B cell (primary cell): ENCODE measurements around the gene PHPT1. TPM values are rescaled to one million over a fixed set of nuclear protein-coding genes. Genes with fewer than 3 reads are reported as not detected.

Source experiments
- ATAC-seq: fragments of 200-7000 bp; cut with Tn5 transposase; one replicate; pipeline ENCODE4 v1.10.0; 2021; ENCODE audit warnings: low read depth, mild to moderate bottlenecking, moderate number of reproducible peaks, moderate library complexity
- CTCF ChIA-PET: fragments of 350-600 bp; sonication (Branson Sonifier 250); formaldehyde crosslinking; loops from one replicate; lab custom pipeline; 2021; ENCODE audit warnings: antibody characterized with exemption, inconsistent platforms; lab: Charles Lee
- POLR2A ChIA-PET: fragments of 350-600 bp; sonication (Branson Sonifier 250); formaldehyde crosslinking; loops from one replicate; lab custom pipeline; 2021; ENCODE audit warnings: antibody characterized with exemption; lab: Charles Lee
- DNase-seq: peaks from one replicate; pipeline ENCODE4 v3.0.0; 2013
- H2AFZ ChIP-seq: 2 replicates; pipeline ENCODE4 v1.6.1; 2012; ENCODE audit warnings: mild to moderate bottlenecking, low read depth, low read length; ENCODE audit not compliant: insufficient read depth, poor library complexity, severe bottlenecking
- H3K27ac ChIP-seq, 2 donors: 1 replicate in 1 of 2; 2 replicates in 1 of 2; pipeline ENCODE4 v1.5.1; 2012 to 2013; ENCODE audit warnings: low read length in 2 of 2, mild to moderate bottlenecking in 2 of 2, moderate library complexity in 1 of 2
- H3K27me3 ChIP-seq, 4 experiments: fragments of 200-600 bp in 1 of 4; sonication (generic) in 1 of 4; replicated peaks in 1 of 4; 1 replicate in 2 of 4; 2 replicates in 2 of 4; pipeline versions ENCODE4 v1.6.1 to v1.7.0; 2013 to 2016; ENCODE audit warnings: low read length in 3 of 4, mild to moderate bottlenecking in 2 of 4, mixed read lengths in 1 of 4, moderate library complexity in 1 of 4; ENCODE audit not compliant: insufficient read depth in 4 of 4, control insufficient read depth in 3 of 4; ENCODE audit errors: control extremely low read depth in 1 of 4
- H3K36me3 ChIP-seq, 2 experiments: replicated peaks in 1 of 2; 1 replicate in 1 of 2; 2 replicates in 1 of 2; pipeline versions ENCODE4 v1.6.1 to v1.7.1; 2013; ENCODE audit warnings: low read length in 1 of 2; ENCODE audit not compliant: insufficient read depth in 2 of 2, control insufficient read depth in 1 of 2; ENCODE audit errors: control extremely low read depth in 1 of 2, extremely low read depth in 1 of 2
- H3K4me1 ChIP-seq, 2 donors: fragments of 200-600 bp in 1 of 2; sonication (generic) in 1 of 2; 1 replicate in 1 of 2; 2 replicates in 1 of 2; pipeline versions ENCODE4 v1.5.1 to v1.6.1; 2013 to 2017; ENCODE audit warnings: low read length in 2 of 2; ENCODE audit not compliant: control insufficient read depth in 2 of 2, insufficient read depth in 2 of 2
- H3K4me2 ChIP-seq: replicated peaks from 2 replicates; pipeline ENCODE3; 2012; ENCODE audit warnings: mild to moderate bottlenecking, low read depth, low read length; ENCODE audit not compliant: poor library complexity, severe bottlenecking
- H3K4me3 ChIP-seq, 5 experiments: fragments of 200-600 bp in 1 of 5; sonication (generic) in 1 of 5; 1 replicate in 3 of 5; 2 replicates in 2 of 5; pipeline versions ENCODE4 v1.5.1 to v1.7.0; 2011 to 2016; ENCODE audit warnings: low read length in 4 of 5, mild to moderate bottlenecking in 4 of 5, low read depth in 2 of 5, control low read depth in 1 of 5, moderate library complexity in 1 of 5; ENCODE audit not compliant: insufficient read depth in 1 of 5; ENCODE audit errors: control extremely low read depth in 1 of 5, extremely low read depth in 1 of 5
- H3K79me2 ChIP-seq: fragments of 200-600 bp; sonication (generic); one replicate; pipeline ENCODE4 v1.6.0; 2016; ENCODE audit warnings: low read length; ENCODE audit not compliant: control insufficient read depth, insufficient read depth
- H3K9ac ChIP-seq: fragments of 200-600 bp; sonication (generic); 2 replicates; pipeline ENCODE4 v1.6.1; 2017; ENCODE audit warnings: mild to moderate bottlenecking, low read length, moderate library complexity
- H3K9me3 ChIP-seq, 3 donors: one replicate each; pipeline versions ENCODE4 v1.6.1 to v1.7.1; 2013; ENCODE audit warnings: low read length in 2 of 3; ENCODE audit not compliant: control insufficient read depth in 2 of 3, insufficient read depth in 1 of 3; ENCODE audit errors: control extremely low read depth in 1 of 3
- H4K20me1 ChIP-seq: 2 replicates; pipeline ENCODE4 v1.6.0; 2012; ENCODE audit warnings: mild to moderate bottlenecking, low read length; ENCODE audit not compliant: insufficient read depth, control insufficient read depth, poor library complexity, severe bottlenecking
- H3K27ac Mint-ChIP-seq: one replicate; pipeline ENCODE4 v1.8.0; 2021; ENCODE audit warnings: mixed read lengths
- H3K27me3 Mint-ChIP-seq: one replicate; pipeline ENCODE4 v1.8.0; 2021; ENCODE audit warnings: mixed read lengths
- H3K4me1 Mint-ChIP-seq: one replicate; pipeline ENCODE4 v1.8.0; 2021; ENCODE audit warnings: mixed read lengths
- H3K4me3 Mint-ChIP-seq: one replicate; pipeline ENCODE4 v1.8.0; 2021; ENCODE audit warnings: mixed read lengths
- H3K9me3 Mint-ChIP-seq: one replicate; pipeline ENCODE4 v1.8.0; 2022; ENCODE audit warnings: mixed read lengths; ENCODE audit not compliant: insufficient read depth
- EZH2 ChIP-seq: IDR thresholded peaks from 2 replicates; pipeline ENCODE4 v1.6.1; 2012; ENCODE audit warnings: borderline replicate concordance, low read depth, mild to moderate bottlenecking, moderate library complexity, low read length; ENCODE audit not compliant: insufficient read depth, poor library complexity, severe bottlenecking
- WGBS: methylation state at CpG from one replicate; pipeline ENCODE4 v1.1.5; 2013; ENCODE audit warnings: missing lambda C conversion rate; ENCODE audit not compliant: insufficient coverage; 5-methylcytosine and 5-hydroxymethylcytosine counted together
- intact Hi-C: fragments of 100-400 bp; cut with micrococcal nuclease; formaldehyde crosslinking; loops from one replicate; pipeline ENCODE4 v1.10.0; 2022
- polyA plus RNA-seq: library from polyadenylated mRNA; depleted of rRNA; stranded (reverse); fragments of >200 nt; gene quantifications from 2 replicates; pipeline ENCODE4 v1.2.3, GENCODE V29; 2012
- total RNA-seq, 2 donors: library from RNA; stranded (reverse); fragments of 120-200 nt in 1 of 2; gene quantifications; 1 replicate in 1 of 2; 2 replicates in 1 of 2; pipeline versions ENCODE4 v1.2.3 to v1.2.4, GENCODE V29; 2013 to 2022
- TF ChIP-seq, protein P1 (sequence below): fragments of 200-600 bp; IDR thresholded peaks from one replicate; pipeline ENCODE4 v1.8.0; 2022; ENCODE audit warnings: antibody characterized with exemption, mild to moderate bottlenecking

Gene PHPT1
- total and polyA plus RNA-seq, 2 donors (not counting 1 experiment from before 2014, with no cell fraction given): 36.5 to 37.2 TPM

DNA sequence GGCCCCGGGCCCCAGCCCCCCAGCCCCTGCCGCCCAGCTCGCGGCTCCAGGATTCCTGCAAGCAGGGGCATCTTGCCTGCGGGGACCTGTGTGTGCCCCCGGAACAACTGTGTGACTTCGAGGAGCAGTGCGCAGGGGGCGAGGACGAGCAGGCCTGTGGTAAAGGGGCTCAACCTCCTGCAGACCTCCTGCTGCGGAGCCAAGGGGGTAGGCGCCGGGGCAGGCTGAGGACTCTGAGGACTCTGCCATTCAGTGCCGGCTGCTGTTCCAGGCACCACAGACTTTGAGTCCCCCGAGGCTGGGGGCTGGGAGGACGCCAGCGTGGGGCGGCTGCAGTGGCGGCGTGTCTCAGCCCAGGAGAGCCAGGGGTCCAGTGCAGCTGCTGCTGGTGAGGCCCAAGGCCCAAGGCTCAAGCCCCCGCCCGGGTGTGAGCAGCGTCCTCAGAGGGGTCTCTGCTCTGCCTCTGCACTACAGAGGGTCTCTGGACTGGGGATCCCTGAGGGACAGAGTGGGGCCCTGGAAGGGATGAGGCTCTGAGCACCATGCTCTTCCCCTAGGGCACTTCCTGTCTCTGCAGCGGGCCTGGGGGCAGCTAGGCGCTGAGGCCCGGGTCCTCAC is 6.4 kb downstream of the PHPT1 start:
- no peaks in the 10 kb centered on the region for H3K27me3 ChIP-seq
- POLR2A ChIA-PET: no interaction called here
- H2AFZ ChIP-seq: no peak overlapping the region
- H3K79me2 ChIP-seq: no peaks in the 10 kb centered on the region
- peak; percentile 14 for DNase-seq
- peaks cover 8% of the 10 kb centered on the region for H4K20me1 ChIP-seq
- CTCF ChIA-PET: interaction anchor here (1.2 to 1.3 kb wide), 2 partner anchors 13 to 180 kb away, joined by 3 to 7 read pairs; partner anchors contain the start of gene AJM1
- Mint-ChIP-seq H3K9me3 (no peaks in the 10 kb centered on the region), H3K4me1 (peaks cover 3% of the 10 kb centered on the region), H3K4me3 (no peak overlapping the region), H3K27ac (no peak overlapping the region), H3K27me3 (no peaks in the 10 kb centered on the region)
- ATAC-seq: no peak
- no peak overlapping the region for H3K9ac ChIP-seq
- peaks cover 0 to 4% of the 10 kb centered on the region in 2 experiments for H3K36me3 ChIP-seq
- WGBS: 89% methylated on average over 26 of the region's 26 CpGs
- intact Hi-C loops: no loop called here
- TF ChIP-seq, protein P1, sequence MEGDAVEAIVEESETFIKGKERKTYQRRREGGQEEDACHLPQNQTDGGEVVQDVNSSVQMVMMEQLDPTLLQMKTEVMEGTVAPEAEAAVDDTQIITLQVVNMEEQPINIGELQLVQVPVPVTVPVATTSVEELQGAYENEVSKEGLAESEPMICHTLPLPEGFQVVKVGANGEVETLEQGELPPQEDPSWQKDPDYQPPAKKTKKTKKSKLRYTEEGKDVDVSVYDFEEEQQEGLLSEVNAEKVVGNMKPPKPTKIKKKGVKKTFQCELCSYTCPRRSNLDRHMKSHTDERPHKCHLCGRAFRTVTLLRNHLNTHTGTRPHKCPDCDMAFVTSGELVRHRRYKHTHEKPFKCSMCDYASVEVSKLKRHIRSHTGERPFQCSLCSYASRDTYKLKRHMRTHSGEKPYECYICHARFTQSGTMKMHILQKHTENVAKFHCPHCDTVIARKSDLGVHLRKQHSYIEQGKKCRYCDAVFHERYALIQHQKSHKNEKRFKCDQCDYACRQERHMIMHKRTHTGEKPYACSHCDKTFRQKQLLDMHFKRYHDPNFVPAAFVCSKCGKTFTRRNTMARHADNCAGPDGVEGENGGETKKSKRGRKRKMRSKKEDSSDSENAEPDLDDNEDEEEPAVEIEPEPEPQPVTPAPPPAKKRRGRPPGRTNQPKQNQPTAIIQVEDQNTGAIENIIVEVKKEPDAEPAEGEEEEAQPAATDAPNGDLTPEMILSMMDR: no peak
- TF ChIP-seq EZH2: no peak
- no peak overlapping the region for H3K27ac ChIP-seq
- H3K9me3 ChIP-seq: no peaks in the 10 kb centered on the region
- H3K4me2 ChIP-seq: no peak overlapping the region
- H3K4me1 ChIP-seq: peaks cover 0 to 5% of the 10 kb centered on the region in 2 donors
- no peak overlapping the region for H3K4me3 ChIP-seq

DNA sequence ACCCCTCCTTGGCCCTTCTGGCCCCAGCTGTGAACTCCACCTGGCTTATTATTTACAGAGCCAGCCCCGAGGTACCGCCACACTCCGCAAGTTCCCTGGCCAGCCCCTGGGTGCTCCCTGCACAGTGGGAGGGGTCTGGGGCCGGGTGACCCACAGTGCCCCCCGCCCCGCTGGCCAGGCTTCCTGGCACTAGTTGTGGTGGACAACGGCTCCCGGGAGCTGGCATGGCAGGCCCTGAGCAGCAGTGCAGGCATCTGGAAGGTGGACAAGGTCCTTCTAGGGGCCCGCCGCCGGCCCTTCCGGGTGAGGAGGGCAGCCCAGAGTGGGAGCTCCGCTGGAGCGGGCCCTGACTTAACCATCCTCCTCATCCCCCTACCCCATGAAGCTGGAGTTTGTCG is 6.9 kb downstream of the PHPT1 start:
- Histone ChIP-seq H3K4me3 (no peak overlapping the region), H3K27ac (no peak overlapping the region), H3K36me3 (peaks cover 0 to 9% of the 10 kb centered on the region in 2 experiments), H3K9me3 (no peaks in the 10 kb centered on the region), H3K79me2 (no peaks in the 10 kb centered on the region), H4K20me1 (peaks cover 5% of the 10 kb centered on the region), H2AFZ (no peak overlapping the region), H3K27me3 (no peaks in the 10 kb centered on the region), H3K9ac (no peak overlapping the region), H3K4me1 (peaks cover 0 to 5% of the 10 kb centered on the region in 2 donors), H3K4me2 (no peak overlapping the region)
- Mint-ChIP-seq H3K27me3 (no peaks in the 10 kb centered on the region), H3K4me3 (no peak overlapping the region), H3K9me3 (no peaks in the 10 kb centered on the region), H3K27ac (no peak overlapping the region), H3K4me1 (peaks cover 3% of the 10 kb centered on the region)
- POLR2A ChIA-PET: no interaction called here
- intact Hi-C loops: no loop called here
- WGBS: 87% methylated on average over 9 of the region's 15 CpGs
- CTCF ChIA-PET: interaction anchor here (1.2 to 1.3 kb wide), 2 partner anchors 14 to 179 kb away, joined by 3 to 7 read pairs; partner anchors contain the start of gene AJM1
- TF ChIP-seq, protein P1: no peak
- TF ChIP-seq EZH2: no peak
- no peak for ATAC-seq
- peak; percentile 8 for DNase-seq
